Ammon's horn (tissue), 1 donor: ENCODE data around the gene SLC6A18.

Experiments used
- DNase-seq: peaks from one replicate; pipeline ENCODE4 v3.0.0-alpha.2; 2016; ENCODE audit warnings: low spot score

The SLC6A18 gene

GRCh38 chr5:1187234-1187949 is 37.8 kb upstream of the SLC6A18 start:
- no peak for DNase-seq

- no peak for DNase-seq
Measured at GRCh38 chr5:1187950-1188334, 37.2 kb upstream of the SLC6A18 start.

- no peak for DNase-seq
Measured at GRCh38 chr5:1188464-1188863, 36.7 kb upstream of the SLC6A18 start.

- no peak for DNase-seq
Measured at GRCh38 chr5:1189269-1189668, 35.9 kb upstream of the SLC6A18 start.

GRCh38 chr5:1190278-1190677 is 34.9 kb upstream of the SLC6A18 start:
- DNase-seq, result no peak

GRCh38 chr5:1190837-1191239 is 34.3 kb upstream of the SLC6A18 start:
- DNase-seq, result no peak

- DNase-seq, result no peak
Measured at GRCh38 chr5:1192971-1193590, 32.1 kb upstream of the SLC6A18 start.

GRCh38 chr5:1193591-1193985 is 31.6 kb upstream of the SLC6A18 start:
- no peak for DNase-seq

GRCh38 chr5:1194378-1194777 is 30.8 kb upstream of the SLC6A18 start:
- no peak for DNase-seq

GRCh38 chr5:1195439-1195838 is 29.7 kb upstream of the SLC6A18 start:
- no peak for DNase-seq

- no peak for DNase-seq
Measured at GRCh38 chr5:1195916-1196315, 29.3 kb upstream of the SLC6A18 start.

- DNase-seq, result no peak
Measured at GRCh38 chr5:1196562-1196961, 28.6 kb upstream of the SLC6A18 start.

GRCh38 chr5:1197876-1198666 is 27.1 kb upstream of the SLC6A18 start:
- no peak for DNase-seq

- no peak for DNase-seq
Measured at GRCh38 chr5:1199340-1199648, 25.9 kb upstream of the SLC6A18 start.

GRCh38 chr5:1199649-1200494 is 25.3 kb upstream of the SLC6A18 start:
- no peak for DNase-seq

- no peak for DNase-seq
Measured at GRCh38 chr5:1200495-1201326, 24.5 kb upstream of the SLC6A18 start.

GRCh38 chr5:1201327-1202025 is 23.7 kb upstream of the SLC6A18 start, which contains the start of gene SLC6A19:
Gene SLC6A19 (plus strand): TSS chr5:1201595. CDS start chr5:1201651, 56 bp downstream.
- DNase-seq, result no peak

- no peak for DNase-seq
Measured at GRCh38 chr5:1202026-1202797, 23.0 kb upstream of the SLC6A18 start.

GRCh38 chr5:1202798-1203185 is 22.4 kb upstream of the SLC6A18 start:
- no peak for DNase-seq
